DOHH2 (cell line): ENCODE measurements around the gene SESN1.

ENCODE experiments used
- H3F3A ChIP-seq: fragments of 200-600 bp; sonication (generic), shearing (Covaris generic); 2 replicates; pipeline ENCODE4 v1.6.0; 2016; ENCODE audit warnings: antibody characterized with exemption, mild to moderate bottlenecking; ENCODE audit not compliant: control insufficient read depth, insufficient read depth
- H3K27ac ChIP-seq: fragments of 200-600 bp; sonication (generic); 2 replicates; pipeline ENCODE4 v1.5.1; 2014; ENCODE audit warnings: low read depth, mild to moderate bottlenecking, low read length, moderate library complexity
- H3K27me3 ChIP-seq: fragments of 200-600 bp; sonication (generic); 2 replicates; pipeline ENCODE4 v1.6.1; 2014; ENCODE audit warnings: mild to moderate bottlenecking, low read length, mixed read lengths; ENCODE audit not compliant: control insufficient read depth
- H3K36me3 ChIP-seq: fragments of 200-600 bp; sonication (generic); 2 replicates; pipeline ENCODE4 v1.6.1; 2014; ENCODE audit warnings: mild to moderate bottlenecking, low read length, moderate library complexity, mixed read lengths; ENCODE audit not compliant: control insufficient read depth
- H3K4me1 ChIP-seq: fragments of 200-600 bp; sonication (generic); 2 replicates; pipeline ENCODE4 v1.6.1; 2014; ENCODE audit warnings: mild to moderate bottlenecking, low read length, mixed read lengths; ENCODE audit not compliant: control insufficient read depth
- H3K4me2 ChIP-seq: fragments of 200-600 bp; sonication (generic); 2 replicates; pipeline ENCODE4 v1.6.0; 2014; ENCODE audit warnings: mild to moderate bottlenecking, low read length, moderate library complexity
- H3K4me3 ChIP-seq: fragments of 200-600 bp; sonication (generic); 2 replicates; pipeline ENCODE4 v1.5.1; 2014; ENCODE audit warnings: mild to moderate bottlenecking, low read length, mixed read lengths
- H3K79me2 ChIP-seq: fragments of 200-600 bp; sonication (generic); 2 replicates; pipeline ENCODE4 v1.6.1; 2014; ENCODE audit warnings: mild to moderate bottlenecking, low read length, mixed read lengths; ENCODE audit not compliant: control insufficient read depth
- H3K9me2 ChIP-seq: fragments of 200-600 bp; sonication (generic); replicated peaks from 2 replicates; pipeline ENCODE4 v1.6.1; 2014; ENCODE audit warnings: mild to moderate bottlenecking, low read length, mixed read lengths; ENCODE audit not compliant: control insufficient read depth
- H3K9me3 ChIP-seq: fragments of 200-600 bp; sonication (generic); 2 replicates; pipeline ENCODE4 v1.6.1; 2014; ENCODE audit warnings: antibody characterized with exemption, low read length, mixed read lengths; ENCODE audit not compliant: control insufficient read depth, insufficient read depth
- H4K20me1 ChIP-seq: fragments of 200-600 bp; sonication (generic); 2 replicates; pipeline ENCODE4 v1.6.0; 2014; ENCODE audit warnings: low read depth, mild to moderate bottlenecking, antibody characterized with exemption, low read length, moderate library complexity; ENCODE audit not compliant: control insufficient read depth, insufficient read depth
- EZH2phosphoT487 ChIP-seq: fragments of 200-600 bp; sonication (generic); IDR thresholded peaks from 2 replicates; pipeline ENCODE4 v1.6.1; 2017; ENCODE audit warnings: borderline replicate concordance, mild to moderate bottlenecking, antibody characterized with exemption, low read length, moderate library complexity, mixed read lengths
- TF ChIP-seq, protein P1 (sequence below): fragments of 200-600 bp; sonication (generic); IDR thresholded peaks from one replicate; pipeline ENCODE4 v1.5.1; 2014; ENCODE audit warnings: antibody characterized with exemption, mild to moderate bottlenecking, low read depth, low read length; ENCODE audit not compliant: poor library complexity, severe bottlenecking

The SESN1 gene

DNA sequence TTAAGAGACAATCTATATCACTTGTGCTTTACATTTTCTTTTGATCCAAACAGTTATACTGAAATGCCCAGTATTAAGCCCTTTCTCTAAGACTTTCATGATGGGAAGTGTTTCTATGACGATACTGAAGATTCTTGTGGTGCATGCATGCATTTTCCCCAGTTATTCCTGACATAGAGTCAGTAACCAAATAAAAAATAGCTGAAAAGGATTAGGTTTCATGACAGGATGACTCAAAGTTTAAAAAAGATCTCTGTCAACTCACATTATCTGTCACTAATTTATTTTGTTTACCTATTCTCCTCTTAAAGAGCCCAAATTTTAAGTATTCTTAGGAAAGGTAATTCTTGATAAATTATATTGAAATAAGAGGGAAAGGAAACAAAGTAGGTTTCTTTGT is 98.4 kb downstream of the SESN1 start:
- H3K4me1 ChIP-seq = 0 out of 2 replicates have a peak, but pooled peaks cover 5% of the 10 kb centered on the region
- TF ChIP-seq EZH2phosphoT487 = no peak
- TF ChIP-seq, protein P1, sequence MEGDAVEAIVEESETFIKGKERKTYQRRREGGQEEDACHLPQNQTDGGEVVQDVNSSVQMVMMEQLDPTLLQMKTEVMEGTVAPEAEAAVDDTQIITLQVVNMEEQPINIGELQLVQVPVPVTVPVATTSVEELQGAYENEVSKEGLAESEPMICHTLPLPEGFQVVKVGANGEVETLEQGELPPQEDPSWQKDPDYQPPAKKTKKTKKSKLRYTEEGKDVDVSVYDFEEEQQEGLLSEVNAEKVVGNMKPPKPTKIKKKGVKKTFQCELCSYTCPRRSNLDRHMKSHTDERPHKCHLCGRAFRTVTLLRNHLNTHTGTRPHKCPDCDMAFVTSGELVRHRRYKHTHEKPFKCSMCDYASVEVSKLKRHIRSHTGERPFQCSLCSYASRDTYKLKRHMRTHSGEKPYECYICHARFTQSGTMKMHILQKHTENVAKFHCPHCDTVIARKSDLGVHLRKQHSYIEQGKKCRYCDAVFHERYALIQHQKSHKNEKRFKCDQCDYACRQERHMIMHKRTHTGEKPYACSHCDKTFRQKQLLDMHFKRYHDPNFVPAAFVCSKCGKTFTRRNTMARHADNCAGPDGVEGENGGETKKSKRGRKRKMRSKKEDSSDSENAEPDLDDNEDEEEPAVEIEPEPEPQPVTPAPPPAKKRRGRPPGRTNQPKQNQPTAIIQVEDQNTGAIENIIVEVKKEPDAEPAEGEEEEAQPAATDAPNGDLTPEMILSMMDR = no peak
- H3K27me3 ChIP-seq = no peaks in the 10 kb centered on the region
- no peaks in the 10 kb centered on the region for H4K20me1 ChIP-seq
- no peak overlapping the region for H3K4me3 ChIP-seq
- H3K9me3 ChIP-seq = no peaks in the 10 kb centered on the region
- H3K36me3 ChIP-seq = peaks cover 2% of the 10 kb centered on the region; the same call in 1 of the 2 replicates
- no peaks in the 10 kb centered on the region for H3K9me2 ChIP-seq
- H3K4me2 ChIP-seq = no peak overlapping the region
- H3K79me2 ChIP-seq = no peaks in the 10 kb centered on the region
- no peak overlapping the region for H3K27ac ChIP-seq
- no peaks in the 10 kb centered on the region for H3F3A ChIP-seq

DNA sequence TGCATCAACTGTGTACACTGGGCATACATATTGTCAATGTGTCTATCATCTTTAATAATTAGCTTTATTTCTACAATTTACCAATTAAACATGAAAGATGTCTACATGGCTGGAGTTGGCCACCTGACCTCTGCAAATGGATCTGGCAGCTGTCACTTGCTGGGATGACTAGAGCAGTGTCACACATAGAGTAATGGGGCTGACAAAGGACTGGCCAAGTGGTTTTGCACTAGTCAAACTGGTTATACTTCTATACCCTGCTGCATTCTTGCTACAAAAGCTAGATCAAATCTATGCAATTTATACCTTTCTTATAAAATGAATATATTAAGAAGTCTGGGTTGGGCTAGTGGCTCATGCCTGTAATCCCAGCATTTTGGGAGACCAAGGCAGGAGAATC is 99.3 kb downstream of the SESN1 start:
- Histone ChIP-seq H3K4me2 (no peak overlapping the region), H4K20me1 (no peaks in the 10 kb centered on the region), H3K27me3 (no peaks in the 10 kb centered on the region), H3K79me2 (no peaks in the 10 kb centered on the region), H3K9me3 (no peaks in the 10 kb centered on the region), H3K27ac (no peak overlapping the region), H3K4me3 (no peak overlapping the region), H3K9me2 (no peaks in the 10 kb centered on the region), H3K36me3 (peaks cover 5% of the 10 kb centered on the region; the same call in 1 of the 2 replicates), H3K4me1 (no peaks in the 10 kb centered on the region), H3F3A (no peaks in the 10 kb centered on the region)
- TF ChIP-seq, protein P1 = no peak
- no peak for TF ChIP-seq EZH2phosphoT487

DNA sequence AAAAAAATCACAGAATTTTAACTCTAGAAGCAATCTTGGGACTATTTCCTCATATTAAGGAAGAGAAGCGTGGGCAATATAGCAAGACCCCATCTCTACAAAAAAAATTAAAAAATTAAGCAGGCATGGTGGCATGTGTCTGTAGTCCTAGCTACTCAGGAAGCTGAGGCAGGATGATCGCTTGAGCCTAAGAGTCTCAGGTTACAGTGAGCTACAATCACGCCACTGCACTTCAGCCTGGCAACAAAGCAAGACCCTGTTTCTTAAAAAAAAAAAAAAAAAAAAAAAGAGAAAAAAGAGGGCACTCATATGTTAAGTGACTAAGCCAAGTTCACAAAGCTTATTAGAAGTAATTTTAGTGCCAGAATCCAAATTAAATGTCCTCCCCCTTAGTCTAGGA is 100.8 kb downstream of the SESN1 start:
- Histone ChIP-seq H3K4me2 (no peak overlapping the region), H3K79me2 (no peaks in the 10 kb centered on the region), H3F3A (no peaks in the 10 kb centered on the region), H3K9me3 (no peaks in the 10 kb centered on the region), H3K36me3 (peaks cover 3% of the 10 kb centered on the region; the same call in 1 of the 2 replicates), H4K20me1 (no peaks in the 10 kb centered on the region), H3K4me1 (no peaks in the 10 kb centered on the region), H3K4me3 (no peak overlapping the region), H3K27ac (no peak overlapping the region), H3K9me2 (no peaks in the 10 kb centered on the region), H3K27me3 (no peaks in the 10 kb centered on the region)
- TF ChIP-seq, protein P1 = no peak
- TF ChIP-seq EZH2phosphoT487 = no peak
